NCI-H748 (cell line): ENCODE data around the gene PFKP.

Experiments
- DNase-seq: peaks from one replicate; lab custom pipeline; 2025; ENCODE audit not compliant: unreplicated experiment; lab: John Stamatoyannopoulos, UW

PFKP gene

DNA sequence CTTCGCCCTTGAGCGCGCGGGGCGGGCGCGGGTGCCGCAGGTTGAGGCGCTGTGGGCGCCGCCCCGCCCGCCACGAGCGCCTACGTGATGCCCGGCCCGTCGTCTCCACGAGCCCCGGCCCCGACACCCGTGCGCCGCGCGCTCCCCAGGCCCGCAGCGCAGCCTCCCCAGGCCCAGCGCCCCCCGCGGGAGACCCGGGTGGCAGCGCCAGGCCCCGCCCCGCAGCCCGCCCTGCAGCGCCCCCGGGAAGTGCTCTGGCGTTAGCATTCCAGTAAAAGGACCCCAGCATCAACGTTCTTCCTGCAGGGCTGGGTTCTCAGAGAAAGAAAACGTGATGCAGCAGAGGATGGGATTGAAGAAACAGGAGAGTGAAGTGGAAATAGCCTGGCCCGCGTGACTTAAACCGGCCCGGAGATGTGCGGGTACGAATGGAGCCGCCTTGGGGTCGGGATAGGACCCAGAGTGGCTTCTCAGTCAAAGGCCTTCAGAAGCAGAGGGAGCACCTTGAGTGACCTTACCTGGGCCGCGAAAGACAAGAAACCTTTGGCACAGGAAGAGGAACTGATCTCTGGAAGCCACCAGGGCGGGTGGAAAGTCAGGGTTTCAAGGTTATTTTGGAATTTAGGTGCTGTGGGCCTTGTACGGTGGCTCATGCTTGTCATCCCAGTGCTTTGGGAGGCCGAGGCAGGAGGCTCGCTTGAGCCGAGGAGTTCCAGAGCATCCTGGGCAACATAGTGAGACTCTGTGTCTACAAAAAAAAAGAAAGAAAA lies 1.8 kb downstream of the PFKP start:
- DNase-seq, result peak; percentile 13

DNA sequence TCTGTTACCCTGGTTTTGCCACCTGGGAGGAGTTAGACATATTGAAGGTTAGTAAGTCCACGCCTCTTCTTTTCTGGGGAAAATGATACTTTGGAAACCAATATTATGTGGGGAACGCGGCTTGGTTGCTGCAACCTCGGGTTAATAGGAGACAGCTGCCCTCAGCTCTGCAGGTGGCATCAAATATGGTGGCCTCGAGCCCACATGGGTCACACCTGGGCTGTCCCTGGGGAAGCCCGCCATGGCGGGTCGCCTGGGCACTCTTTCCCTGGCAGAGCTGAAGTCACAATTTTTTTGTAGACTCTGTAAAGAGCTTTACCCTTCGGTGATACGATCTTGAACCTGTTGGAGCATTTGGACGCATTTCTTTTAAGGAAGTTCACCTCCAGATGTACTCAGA lies 2.5 kb downstream of the PFKP start:
- no peak for DNase-seq

DNA sequence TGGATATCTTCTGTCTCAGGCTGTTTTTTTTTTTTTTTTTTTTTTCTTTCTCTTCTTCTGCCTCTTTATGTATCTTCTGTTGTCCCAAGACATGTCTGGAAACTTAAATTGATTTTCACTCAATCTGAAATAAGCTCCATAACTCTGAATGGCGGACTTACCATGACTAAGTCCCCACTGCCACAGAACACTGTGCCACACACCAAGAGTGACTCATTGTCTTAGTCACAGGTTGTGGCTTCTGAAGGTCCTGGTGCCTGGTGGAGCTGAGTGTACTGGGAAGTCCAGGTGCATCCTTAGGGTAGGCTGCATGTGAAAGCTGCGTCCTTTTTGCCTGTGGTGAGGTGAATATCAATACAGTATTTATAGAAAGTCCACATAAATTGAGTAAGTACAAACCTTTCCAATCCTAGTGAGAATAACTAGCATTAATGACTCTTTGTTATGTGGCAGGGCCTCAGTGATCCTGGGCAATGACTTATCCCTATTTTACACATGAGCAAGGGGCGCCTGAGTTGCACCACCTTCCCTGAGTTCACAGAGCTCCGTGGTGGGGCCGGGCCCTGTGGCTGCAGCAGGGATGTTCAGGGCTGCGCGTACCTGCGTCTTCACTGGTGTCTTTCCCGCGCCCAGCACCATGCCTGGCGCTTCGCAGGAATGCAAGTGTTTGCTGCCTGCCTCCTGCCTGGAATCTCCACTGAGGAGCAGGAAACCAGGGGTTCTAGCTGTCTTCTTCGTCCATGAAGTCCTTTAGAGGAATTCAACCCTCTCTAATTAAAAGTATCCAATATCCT lies 4.3 kb downstream of the PFKP start:
- no peak for DNase-seq

DNA sequence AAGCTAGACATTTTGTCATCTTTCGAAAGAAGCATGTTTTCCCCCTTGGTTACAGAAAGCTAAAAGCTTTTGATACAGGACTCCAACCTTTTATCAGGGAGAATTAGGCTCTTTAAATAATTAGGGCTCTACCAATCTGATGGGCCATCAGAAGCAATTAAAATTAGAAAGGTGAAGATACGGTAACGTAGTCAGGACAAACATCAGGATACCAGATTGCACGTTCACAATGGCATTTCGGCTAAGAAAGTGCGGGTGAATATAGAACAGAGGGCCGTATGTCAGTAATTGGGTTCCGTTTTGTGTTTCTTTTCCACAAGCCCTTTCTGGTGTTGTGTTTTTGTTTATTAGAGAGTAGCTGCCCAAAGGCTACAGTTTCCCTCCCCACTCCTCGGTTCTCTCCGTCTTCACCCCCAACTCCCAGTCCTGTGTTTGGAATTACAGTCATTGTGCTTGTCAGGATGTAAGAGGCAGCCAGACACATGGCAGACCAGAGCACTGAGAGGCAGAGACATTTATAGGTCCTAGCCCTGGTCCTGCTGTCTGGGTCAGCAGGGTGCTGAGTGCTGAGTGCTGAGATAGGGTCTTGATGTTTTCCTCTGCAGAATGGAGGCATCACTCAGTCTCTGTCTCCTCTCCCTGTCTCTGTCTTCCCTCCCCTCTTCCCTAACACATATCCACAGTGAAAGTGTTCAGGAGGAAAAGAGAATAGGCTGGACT lies 5.5 kb downstream of the PFKP start:
- DNase-seq, result no peak

DNA sequence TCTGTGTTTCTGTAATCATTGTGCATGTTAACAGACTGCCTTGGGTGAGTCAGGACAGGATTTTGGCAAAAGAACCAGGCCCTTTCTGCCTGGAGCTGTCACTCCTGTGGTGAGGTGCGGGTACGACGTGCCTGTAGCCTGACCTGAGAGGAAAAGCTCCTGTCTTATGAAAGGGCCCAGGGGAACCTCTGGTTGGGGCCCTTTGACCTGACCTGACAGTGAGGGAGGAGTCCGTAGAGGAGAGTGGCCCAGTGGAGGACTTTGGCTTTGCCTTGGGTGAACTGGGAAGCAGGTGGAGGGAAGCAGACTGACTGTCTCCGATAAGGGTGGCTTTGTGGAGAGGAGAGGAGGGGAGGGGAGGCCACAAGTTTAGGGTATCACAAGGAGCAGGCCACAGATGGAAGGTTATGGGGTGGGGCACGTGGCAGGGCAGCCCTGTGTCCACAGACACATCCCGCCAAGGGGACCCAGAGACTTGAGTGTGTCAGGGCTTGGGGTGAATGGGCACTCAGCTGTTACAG lies 6.9 kb downstream of the PFKP start:
- DNase-seq, result no peak

DNA sequence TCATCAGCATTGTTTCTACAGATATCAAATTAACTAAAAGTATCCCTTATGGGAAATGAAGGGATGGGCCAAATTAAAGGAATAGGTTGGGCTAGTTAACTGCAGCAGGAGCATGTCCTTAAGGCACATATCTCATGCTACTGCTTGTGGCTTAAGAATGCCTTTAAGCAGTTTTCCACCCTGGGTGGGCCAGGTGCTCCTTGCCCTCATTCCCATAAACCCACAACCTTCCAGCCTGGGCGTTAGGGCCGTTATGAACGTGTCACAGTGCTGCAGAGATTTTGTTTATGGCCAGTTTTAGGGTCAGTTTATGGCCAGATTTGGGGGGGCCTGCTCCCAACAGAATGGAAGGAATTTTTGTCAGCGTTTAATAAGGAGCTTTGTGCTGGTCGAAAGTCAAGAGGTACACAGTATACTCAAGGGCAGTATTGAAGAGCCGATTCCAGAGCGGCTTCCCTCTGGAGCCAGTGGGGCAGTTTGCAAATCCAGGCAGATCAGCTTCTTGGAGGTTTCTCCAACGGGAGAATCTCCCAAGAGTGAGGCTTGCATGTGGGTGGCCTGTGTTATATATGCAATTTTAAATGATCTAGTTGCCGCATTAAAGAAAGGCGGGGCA lies 7.7 kb downstream of the PFKP start:
- no peak for DNase-seq

DNA sequence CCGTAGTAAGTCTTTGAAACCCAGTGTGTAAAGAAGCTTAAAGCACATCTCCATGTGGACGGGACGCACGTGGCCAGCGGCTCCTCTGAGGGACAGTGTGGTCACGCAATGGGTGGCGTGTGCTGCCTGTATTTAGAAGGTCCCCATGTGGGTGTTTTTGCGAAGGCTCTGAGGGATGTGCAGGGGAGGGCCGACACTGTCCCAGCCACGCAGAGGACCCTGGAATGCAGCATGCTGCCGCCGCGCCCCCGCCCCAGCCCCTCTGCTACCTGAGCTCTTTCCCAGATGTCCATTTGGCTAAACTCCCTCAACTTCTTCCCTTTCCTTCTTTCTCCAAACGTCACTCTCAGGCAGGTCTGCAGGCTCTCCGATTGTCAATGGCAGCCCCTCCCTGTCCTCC lies 8.8 kb downstream of the PFKP start:
- no peak for DNase-seq

DNA sequence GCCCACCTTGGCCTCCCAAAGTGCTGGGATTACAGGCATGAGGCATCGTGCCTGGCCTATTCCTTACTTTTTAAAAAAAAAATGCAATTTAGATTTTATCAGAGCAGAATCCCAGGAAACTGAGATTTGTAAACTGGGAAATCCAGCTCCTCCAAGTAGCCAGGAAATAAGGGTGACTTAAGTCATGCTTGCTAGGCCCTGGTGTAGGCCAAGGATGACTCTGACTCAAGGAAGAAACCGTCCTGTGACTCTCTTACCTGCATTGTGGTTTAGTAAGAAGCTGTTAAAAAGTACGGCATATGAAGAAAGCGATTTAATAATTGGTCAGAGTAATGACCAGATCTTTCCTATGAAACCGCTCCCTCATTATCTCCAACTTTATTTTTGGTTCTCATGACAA lies 10.2 kb downstream of the PFKP start:
- DNase-seq, result no peak

DNA sequence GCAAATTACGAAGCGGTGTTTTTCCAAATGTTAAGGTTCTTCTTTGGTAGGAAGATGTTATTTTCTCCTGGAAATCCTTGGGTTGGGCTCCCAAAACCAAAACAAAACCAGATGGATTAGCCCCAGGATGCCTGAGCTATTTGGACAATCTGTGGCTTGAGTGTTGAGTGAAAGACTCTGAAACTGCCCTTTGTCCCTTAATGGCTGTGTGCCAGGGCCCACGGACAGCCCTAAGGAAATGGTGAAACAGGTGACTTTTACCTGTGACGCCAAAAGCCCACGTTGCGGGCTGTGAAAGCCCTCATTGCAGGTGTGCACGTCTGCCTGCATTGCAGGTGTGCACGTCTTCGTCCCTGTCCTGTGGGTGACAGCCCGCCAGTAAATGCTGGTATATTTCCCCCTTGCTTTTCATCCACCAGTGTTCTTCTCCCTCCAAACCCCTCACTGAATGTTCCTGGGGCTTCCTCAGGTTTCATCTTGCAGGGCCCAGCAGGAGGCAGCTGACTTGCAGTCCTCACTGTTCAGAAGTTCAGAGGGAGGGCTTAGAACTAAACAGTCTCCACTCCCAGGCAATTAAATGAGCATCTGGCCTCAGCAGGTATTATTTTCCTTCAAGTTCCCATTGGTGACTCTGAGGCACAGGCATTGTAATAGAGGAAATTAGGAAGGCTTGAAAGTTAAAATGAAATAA lies 10.7 kb downstream of the PFKP start:
- DNase-seq, result peak; percentile 89

DNA sequence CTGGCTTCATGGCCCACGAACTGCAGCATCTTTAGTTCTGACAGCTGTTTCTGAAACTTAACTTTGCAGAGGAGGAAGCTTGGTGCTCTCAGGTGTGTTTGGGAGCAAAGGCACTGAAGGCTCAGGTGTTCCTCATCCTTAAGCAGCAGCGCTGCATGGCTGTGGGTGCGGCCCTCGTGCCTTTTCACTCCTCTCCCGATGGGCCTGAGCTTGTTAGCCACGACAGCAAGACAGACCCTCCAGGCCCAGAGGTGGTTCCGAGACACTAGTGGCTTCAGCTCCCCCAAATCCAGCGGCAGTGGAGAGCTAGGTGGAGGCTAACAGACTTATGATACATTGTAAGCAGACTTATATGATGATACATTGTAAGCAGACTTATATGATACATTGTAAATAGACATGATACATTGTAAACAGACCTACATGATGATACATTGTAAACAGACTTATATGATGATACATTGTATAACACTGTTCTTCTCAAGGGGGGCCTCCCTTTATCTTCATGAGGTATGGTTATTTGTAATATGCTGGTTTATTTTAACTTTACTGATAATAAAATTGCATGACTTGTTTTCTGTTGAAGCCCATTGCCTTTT lies 14.1 kb downstream of the PFKP start:
- no peak for DNase-seq

DNA sequence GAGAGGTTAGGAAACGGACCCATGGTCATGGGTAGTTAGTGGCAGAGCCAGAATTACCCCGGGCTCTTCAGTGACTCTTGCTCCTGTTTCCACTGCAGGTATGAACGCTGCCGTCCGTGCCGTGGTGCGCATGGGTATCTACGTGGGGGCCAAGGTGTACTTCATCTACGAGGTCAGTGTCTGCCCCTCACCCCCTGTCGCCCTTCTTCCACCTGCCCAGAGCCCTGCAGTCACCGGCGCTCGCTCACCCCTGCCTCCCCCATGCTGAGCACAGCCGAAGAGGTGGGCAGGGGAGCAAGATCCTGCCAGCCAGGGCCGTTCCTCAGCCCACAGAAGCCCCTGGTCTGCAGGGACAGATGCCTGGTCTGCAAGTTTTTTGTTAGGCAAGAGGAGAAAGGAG lies 14.9 kb downstream of the PFKP start:
- no peak for DNase-seq

DNA sequence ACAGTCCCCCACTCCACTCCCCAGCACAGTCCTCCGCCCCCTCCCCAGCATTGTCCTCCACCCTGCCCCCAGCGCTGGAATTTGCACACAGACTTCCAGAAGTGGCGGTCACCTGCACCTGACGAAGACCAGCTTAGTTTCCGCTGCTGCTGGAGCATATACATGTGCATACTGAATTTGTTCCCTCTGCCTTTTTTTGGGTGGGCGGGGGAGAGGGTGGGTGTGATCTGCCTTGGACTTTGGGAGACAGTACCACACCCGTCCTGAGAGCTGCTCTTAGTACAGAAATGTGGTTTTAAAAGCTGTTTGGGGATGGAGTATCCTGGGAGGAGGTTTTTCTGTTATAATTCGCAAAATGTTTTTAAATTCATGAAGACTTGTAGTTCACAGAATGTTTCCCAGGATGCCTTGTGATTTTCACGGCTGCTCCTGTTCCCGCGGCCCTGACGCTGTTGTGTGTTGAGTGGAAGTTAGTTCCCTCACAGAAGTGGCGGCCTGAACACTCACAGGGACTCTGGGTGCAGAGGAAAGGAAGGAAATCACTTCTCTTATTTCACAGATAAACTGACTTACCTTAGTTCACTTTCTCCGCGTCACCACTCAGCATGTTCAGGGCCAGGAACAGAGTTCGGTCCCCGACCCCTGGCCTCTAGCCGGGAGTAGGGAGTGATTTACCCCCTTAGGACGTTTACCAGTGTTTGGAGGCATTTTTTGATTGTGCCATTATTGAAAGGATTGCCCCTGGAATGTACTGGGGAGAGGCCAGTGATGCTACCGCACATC lies 18.6 kb downstream of the PFKP start:
- no peak for DNase-seq

DNA sequence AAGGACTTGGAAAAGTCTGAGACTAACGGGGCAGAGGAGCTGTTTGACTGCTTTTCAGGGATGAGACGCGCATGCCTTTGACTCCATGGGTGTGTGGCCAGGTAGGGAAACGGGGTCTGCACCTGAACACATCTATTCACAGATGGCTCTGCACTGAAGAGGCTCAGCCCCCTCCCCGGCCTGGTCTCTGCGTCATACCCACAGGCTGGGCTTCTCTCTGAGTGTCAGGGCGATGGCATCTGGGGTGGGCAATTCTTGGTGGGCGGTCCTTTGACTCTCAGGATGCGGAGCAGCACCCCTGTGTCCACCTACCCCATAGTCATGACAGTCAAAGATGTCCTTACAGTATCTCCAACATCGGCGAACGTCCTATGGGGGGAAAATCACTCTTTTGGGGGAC lies 23.0 kb downstream of the PFKP start:
- no peak for DNase-seq

DNA sequence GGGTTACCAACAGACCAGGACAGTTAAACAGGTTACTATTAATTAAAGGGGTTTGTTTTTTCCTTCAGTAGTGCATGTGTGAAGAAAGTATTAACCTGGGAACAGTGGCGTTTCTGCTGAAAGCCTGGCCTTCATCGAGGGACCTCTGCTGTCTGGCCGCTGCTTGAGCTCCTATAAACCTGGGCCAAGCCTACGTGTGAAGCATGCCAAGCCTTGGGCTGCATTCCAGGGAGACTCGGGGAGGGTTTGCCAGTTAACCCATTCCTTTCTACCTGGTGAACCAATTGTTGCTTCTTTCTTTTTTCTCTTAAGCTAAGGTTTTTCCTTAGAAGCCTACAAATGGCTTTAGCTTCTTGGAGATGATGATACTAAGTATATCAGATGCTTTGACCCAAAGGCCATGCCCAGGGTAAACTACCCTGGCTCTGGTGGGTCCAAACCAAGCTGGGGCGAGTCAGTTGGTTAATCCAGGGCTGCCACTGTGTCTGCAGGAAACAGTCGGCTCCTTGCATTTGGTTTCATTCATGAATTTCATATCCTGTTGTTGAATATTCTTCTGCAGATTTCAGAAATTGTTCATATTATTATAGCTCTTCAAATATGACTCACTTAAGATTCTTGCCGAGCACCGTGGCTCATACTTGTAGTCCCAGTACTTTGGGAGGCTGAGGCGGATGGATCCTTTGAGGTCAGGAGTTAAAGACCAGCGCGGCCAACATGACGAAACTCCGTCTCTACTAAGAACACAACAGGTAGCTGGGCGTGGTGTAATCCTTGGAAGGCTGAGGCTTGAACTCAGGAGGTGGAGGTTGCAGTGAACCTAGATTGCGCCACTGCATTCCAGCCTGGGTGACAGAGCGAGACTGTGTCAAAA lies 23.8 kb downstream of the PFKP start:
- no peak for DNase-seq

DNA sequence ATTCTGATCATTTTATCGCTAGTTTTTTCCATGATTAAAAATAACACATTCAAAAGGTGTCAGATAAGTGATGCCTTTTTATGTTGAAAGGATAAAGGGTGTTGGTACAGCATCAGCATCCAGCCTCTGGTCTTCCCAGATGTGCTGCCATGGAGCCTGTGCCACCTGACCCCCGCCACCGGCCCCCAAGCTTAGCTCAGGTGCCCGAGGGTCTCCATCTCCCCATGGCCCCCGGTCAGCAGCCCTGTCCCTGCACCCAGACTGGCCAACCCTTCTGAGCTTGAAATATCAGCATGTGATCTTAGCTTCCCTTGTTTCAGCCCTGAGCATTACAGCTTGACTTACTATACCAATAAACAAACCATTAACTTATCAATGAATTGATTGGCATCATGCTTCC lies 24.6 kb downstream of the PFKP start:
- DNase-seq, result no peak

DNA sequence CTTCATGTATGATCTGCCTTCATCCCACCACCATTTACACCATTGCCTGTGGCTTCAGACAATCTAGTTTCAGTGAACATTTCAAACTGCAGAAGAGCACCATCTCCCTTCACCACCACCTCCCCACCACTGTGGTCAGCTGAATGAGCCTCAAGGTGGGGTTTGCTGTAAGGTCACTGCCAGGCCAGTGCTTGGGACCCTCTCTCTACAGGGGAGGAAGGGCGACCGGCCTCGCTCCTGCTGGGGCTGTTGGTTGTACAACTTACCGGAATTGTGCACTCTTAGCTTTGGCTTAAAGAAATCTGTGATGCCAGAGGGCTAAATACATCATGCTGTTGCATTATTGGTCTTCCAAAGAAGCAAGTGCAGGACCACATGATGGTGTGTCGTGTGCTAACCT lies 26.6 kb downstream of the PFKP start:
- no peak for DNase-seq

DNA sequence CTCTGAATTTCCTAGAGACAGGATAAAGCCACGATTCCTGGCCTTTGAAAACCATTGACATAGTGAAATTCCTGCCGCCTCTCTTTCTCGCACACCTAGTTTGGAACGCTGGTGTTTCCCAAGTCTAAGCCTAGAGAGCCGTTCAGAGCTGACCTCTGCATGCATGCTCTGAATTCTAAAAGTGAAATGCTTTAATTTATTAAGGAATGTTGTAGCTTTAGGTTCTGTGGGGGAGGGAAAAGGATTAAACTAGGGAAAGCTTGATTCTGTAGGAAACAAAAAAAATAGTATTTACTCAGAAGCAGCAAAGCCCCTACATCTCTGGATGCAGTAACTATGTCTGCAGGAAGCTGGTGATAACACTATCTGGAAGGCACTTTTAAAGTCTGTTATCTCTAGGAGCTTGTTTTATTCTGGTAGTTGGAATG lies 27.3 kb downstream of the PFKP start:
- no peak for DNase-seq

DNA sequence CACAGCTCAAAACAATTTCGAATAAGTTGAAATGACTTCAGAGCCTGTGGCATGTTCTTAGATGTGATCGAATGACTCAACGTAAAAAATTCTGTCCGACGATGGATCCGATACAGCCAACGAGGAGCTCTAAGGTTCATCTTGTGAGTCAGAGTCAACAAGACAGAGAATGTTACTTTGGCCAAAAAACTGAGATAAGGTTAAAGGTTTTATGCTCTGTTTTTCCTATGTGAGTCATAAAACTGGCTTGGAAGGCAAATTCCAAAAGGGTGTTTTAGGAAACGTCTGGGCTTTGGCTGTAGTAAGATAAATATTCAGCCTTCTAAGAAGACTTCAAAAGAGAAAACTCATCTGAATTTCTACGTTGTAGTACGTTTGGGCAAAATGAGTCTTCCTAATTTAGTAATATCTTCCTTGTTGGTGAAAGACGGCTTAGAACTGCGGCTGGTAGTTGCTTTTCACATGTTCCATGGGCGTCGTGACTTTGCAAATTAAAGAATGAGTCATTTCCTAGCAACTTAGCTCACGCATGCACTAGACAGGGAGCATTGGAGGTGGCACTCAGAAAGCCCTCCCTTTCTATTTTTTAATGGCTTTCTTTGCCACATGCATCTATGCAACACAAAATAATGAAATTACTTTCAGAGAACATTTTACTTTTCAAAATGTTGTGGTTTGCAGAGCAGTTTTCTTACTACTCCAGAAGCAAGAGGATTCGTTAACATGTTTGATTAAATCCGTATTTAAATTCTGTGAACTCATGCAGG lies 28.2 kb downstream of the PFKP start:
- DNase-seq, result no peak
